Measurements from ENCODE around the gene IRAK2. TPM values are rescaled to one million over a fixed set of nuclear protein-coding genes. Genes with fewer than 3 reads are reported as not detected.

Gene IRAK2
- total RNA-seq, 1 donor from 2014 or later, result 10.6 TPM

- Histone ChIP-seq H3K36me3 (peaks cover 0 to 7% of the 10 kb centered on the region in 2 donors), H3K4me1 (peaks cover 7% of the 10 kb centered on the region), H3K27ac (no peak overlapping the region), H3K9me3 (no peaks in the 10 kb centered on the region), H3K27me3 (no peaks in the 10 kb centered on the region), H3K4me3 (no peak overlapping the region)
- no peak for DNase-seq (ENCODE audit: extremely low spot score in 2 of 2)
- no peak for TF ChIP-seq CTCF (IDR thresholded peaks at IDR 0.05)
- TF ChIP-seq POLR2AphosphoS5 (IDR thresholded peaks at IDR 0.05; ENCODE audit: insufficient read depth in 1 of 2, low read depth in 1 of 2), result no peak
- TF ChIP-seq POLR2A (IDR thresholded peaks at IDR 0.05), result no peak
- intact Hi-C loops (cut with DNase I), result no loop called here
Observed at GRCh38 chr3:10244009-10244408, 79.3 kb downstream of the IRAK2 start.

GRCh38 chr3:10245081-10245712 is 80.5 kb downstream of the IRAK2 start:
- intact Hi-C loops (cut with DNase I), result no loop called here
- no peak for TF ChIP-seq CTCF (IDR thresholded peaks at IDR 0.05)
- H3K27ac ChIP-seq, result no peak overlapping the region
- H3K27me3 ChIP-seq, result no peaks in the 10 kb centered on the region
- H3K36me3 ChIP-seq, result no peaks in the 10 kb centered on the region
- no peak overlapping the region for H3K4me3 ChIP-seq
- H3K9me3 ChIP-seq, result no peaks in the 10 kb centered on the region
- H3K4me1 ChIP-seq, result peaks cover 19% of the 10 kb centered on the region
- no peak for DNase-seq (ENCODE audit: extremely low spot score in 2 of 2)

- Histone ChIP-seq H3K27ac (peak overlapping the region; percentile 87), H3K4me3 (peak overlapping the region; percentile 80 to 82), H3K36me3 (no peaks in the 10 kb centered on the region), H3K4me1 (peaks cover 30% of the 10 kb centered on the region), H3K9me3 (no peaks in the 10 kb centered on the region), H3K27me3 (no peaks in the 10 kb centered on the region)
- DNase-seq (ENCODE audit: extremely low spot score in 2 of 2), result no peak
- intact Hi-C loops (cut with DNase I), result no loop called here
- TF ChIP-seq POLR2AphosphoS5 (IDR thresholded peaks at IDR 0.05; ENCODE audit: insufficient read depth in 1 of 2, low read depth in 1 of 2), result no peak
- TF ChIP-seq POLR2A (IDR thresholded peaks at IDR 0.05), result no peak
- TF ChIP-seq CTCF (IDR thresholded peaks at IDR 0.05), result no peak
Observed at GRCh38 chr3:10247679-10248183, 83.0 kb downstream of the IRAK2 start.

- H3K27ac ChIP-seq, result peak within 1 kb of the TSS; percentile 87
- H3K27me3 ChIP-seq, result no peaks in the 10 kb centered on the region
- no peaks in the 10 kb centered on the region for H3K36me3 ChIP-seq
- intact Hi-C loops (cut with DNase I), result no loop called here
- TF ChIP-seq POLR2AphosphoS5 (IDR thresholded peaks at IDR 0.05; ENCODE audit: insufficient read depth in 1 of 2, low read depth in 1 of 2) (peak; percentile 87 to 93), CTCF (IDR thresholded peaks at IDR 0.05) (no peak), POLR2A (IDR thresholded peaks at IDR 0.05) (peak in 1 of 2 donors; percentile 87)
- peak in 1 of 2 donors; percentile 96 for DNase-seq (ENCODE audit: extremely low spot score in 2 of 2)
- H3K4me1 ChIP-seq, result peaks cover 30% of the 10 kb centered on the region
- H3K4me3 ChIP-seq, result peak within 1 kb of the TSS; percentile 80 to 82
- H3K9me3 ChIP-seq, result no peaks in the 10 kb centered on the region
Observed at GRCh38 chr3:10248184-10248983, 83.7 kb downstream of the IRAK2 start, which contains the start of gene TATDN2. TATDN2 (plus strand) TSS chr3:10248459; CDS start chr3:10249201, 742 bp downstream.
